NCI-H446 (cell line): ENCODE data around the gene AGO3.

ENCODE experiments used
- DNase-seq, 2 experiments: peaks; one replicate each; lab custom pipeline; 2025; lab: John Stamatoyannopoulos, UW

AGO3 gene

GRCh38 chr1:36083635-36084496, 153.0 kb downstream of the AGO3 start, which contains the start of gene TEKT2:
TEKT2 (plus strand) TSS chr1:36084094; CDS start chr1:36084922, 828 bp downstream.
- no peak for DNase-seq

DNA sequence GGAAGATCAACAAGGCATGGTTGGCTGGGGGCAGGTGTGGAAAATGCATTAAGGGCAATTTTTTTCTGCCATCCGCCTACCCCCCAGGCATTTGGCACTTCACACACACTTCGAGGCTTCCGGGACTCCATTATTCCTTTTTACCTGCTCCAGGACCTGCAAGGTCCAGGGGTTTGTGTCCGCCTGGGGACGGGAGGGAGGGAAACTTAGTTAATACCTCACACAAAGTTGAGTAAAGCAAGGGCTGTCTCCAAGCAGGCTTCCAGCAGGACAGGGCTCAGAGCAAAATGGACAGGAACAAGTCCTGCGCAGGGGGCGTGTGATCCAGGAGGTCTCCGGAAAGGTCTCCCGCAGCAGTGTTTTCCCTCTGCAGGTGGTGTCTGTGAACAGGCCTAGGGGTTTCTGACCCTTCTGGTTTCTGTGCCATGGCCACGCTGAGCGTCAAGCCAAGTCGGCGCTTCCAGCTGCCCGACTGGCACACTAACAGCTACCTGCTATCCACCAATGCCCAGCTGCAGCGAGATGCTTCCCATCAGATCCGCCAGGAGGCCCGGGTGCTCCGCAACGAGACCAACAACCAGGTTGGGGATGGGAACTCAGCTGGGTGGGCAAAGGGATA, 153.7 kb downstream of the AGO3 start:
- no peak for DNase-seq

- DNase-seq, result no peak
These were observed 154.2 kb downstream of the AGO3 start for GRCh38 chr1:36085126-36085525.

DNA sequence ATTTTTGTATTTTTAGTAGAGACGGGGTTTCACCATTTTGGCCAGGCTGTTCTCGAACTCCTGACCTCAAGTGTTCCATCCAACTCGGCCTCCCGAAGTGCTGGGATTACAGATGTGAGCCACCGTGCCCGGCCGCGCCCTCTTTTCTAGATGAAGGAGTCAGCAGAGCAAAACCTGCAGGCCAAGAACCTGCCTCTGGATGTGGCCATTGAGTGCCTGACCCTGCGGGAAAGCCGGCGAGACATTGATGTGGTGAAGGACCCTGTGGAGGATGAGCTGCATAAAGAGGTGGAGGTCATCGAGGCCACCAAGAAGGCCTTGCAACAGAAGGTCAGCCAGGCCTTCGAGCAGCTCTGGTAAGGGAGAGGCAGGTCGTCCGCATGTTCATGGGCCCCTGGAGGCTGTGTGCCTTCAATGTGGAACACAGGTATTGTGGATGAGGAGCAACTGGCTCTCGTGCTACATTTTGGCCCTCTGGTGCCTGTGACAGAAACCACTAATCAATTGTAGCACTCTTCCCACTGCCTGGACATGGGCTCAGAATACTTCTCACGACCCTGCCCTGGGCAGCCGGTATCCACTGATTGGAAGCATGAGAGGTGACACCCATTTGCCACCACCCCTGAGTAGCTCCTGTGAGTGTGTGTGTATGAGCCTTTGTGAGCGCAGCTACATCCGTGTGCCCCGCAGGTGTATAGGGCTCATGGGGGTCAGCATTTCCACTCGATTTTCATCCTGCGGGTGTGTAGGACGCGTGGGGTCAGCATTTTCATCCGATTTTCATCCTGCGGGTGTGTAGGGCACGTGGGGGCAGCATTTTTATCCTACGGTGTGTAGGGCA, 155.0 kb downstream of the AGO3 start:
- DNase-seq, result no peak

- no peak for DNase-seq
These were observed 155.8 kb downstream of the AGO3 start for GRCh38 chr1:36086529-36087232.

GRCh38 chr1:36087233-36088123, 156.6 kb downstream of the AGO3 start:
- no peak for DNase-seq

DNA sequence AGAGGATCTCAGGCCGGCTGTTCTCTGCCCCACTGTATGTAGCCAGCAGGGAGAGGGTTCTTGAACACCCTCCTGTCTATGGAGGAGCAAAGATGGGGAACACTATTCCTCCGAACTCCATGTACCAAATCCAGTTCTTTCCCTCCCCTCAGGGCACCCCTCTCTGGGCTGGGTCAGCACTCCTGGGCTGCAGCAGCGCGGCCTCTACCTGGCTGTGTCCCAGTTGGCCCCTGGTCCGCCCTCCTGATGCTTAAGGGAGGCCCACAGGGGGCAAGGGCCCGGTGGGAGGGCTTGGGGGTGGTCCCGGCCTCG, 157.3 kb downstream of the AGO3 start:
- no peak for DNase-seq

DNA sequence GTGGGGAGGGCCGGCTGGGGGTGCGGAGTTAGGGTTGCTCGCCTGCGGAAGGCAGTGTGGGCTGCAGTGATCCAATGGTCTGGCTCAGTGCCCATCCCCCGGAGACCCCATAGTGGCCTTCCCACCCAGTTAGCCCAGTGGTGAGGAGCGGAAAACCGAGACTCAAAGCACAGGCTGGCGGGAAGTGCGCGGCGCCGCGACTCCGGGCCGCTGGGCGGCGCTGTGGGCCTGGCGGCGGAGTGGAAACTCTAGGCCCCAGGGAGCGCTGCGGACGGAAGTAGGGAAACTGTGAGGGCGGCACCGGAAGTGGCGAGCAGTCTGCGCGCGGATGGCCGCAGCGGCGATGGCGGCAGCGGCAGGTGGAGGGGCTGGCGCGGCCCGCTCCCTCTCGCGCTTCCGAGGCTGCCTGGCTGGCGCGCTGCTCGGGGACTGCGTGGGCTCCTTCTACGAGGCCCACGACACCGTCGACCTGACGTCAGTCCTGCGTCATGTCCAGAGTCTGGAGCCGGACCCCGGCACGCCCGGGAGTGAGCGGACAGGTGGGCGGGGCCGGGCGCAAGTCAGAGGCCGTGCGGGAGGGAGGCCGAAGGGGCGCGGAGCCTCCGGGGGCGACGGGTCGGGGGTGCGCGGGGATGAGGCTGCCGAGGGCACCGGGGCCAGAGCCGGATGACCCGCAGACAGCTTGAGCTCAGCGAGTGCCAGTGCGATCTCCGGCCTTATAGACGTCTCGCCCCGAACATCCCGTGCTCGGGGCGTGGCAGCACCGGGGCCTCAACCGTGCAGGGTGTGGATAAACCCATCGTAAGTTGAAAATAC, 157.9 kb downstream of the AGO3 start, which contains the start of gene ADPRS:
Gene ADPRS, plus strand, starts transcription at position 316 of the 816 bp plus-strand sequence. Its CDS starts 13 bp downstream, at position 329.
- peak; percentile 77 to 93 for DNase-seq

- DNase-seq, result no peak
These were observed 158.7 kb downstream of the AGO3 start for GRCh38 chr1:36089393-36090121.

- DNase-seq, result no peak
These were observed 160.2 kb downstream of the AGO3 start for GRCh38 chr1:36091141-36091540.

DNA sequence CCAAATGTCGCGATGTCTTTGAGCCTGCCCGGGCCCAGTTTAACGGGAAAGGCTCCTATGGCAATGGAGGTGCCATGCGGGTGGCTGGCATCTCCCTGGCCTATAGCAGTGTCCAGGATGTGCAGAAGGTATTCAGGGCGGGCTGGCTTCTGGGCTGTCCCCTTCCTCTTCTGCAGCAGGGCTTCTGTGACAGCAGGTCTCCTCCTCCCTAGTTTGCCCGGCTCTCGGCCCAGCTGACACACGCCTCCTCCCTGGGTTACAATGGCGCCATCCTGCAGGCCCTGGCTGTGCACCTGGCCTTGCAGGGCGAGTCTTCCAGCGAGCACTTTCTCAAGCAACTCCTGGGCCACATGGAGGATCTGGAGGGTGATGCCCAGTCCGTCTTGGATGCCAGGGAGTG, 160.8 kb downstream of the AGO3 start:
- no peak for DNase-seq

- DNase-seq, result no peak
These were observed 161.4 kb downstream of the AGO3 start for GRCh38 chr1:36092166-36092797.

DNA sequence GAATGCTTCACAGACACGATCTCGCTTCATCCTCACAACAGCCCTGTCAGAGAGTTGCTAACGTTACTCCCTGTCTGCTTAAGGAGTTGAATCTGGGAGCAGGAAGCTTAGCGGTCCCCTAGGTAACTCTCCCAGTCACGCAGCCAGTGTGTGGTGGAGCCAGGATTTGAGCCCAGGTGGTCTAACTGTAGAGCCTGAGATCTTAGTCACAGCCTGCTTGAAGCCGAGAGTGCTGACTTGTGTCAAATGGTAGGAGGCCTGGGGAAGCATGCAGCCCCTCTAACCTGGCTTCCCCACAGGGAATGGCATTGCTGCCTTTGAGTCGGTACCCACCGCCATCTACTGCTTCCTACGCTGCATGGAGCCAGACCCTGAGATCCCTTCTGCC, 161.9 kb downstream of the AGO3 start:
- DNase-seq, result no peak

GRCh38 chr1:36093226-36093625, 162.3 kb downstream of the AGO3 start:
- DNase-seq, result peak in 1 of 2 experiments; percentile 75

DNA sequence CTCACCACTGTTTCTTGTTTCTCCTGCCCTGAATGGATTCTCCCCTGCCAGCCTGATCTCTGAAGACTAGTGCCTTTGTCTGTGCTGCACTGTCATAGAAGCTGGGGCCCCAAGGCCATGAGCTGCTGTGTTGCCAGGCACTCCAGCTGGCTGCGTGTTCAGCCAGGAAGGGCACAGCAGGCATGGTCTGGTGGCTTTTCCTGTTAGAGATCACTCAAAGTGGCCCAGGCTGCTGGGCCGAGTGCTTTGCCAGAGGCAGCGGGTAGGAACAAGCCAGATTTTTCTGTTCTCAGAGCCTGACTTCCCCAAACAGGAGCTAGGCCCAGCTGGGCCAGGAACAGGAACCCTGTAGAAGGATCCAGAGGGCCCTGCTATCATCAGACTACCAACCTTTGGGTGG, 163.0 kb downstream of the AGO3 start:
- peak; percentile 30 to 73 for DNase-seq

DNA sequence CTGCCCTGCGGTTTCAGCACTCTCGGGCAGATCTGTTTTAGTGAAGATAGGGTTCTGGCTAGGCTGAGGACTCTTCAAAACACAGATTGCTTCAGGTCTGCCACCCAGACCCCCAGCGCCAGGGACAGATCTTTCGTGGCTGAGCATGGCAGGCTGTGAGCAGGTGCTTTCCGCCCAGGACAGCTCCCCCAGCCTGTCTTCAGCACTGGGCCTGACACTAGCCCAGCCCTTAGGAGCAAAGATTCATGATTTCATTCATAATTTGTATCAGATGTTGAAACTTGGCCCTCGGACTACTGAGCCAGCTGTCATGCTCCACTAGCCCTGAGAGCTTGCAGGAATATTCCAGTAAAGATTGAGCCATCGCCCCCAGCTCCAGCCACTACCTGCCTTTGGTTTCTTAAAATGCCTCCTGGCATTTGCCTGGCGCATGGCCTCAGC, 163.7 kb downstream of the AGO3 start:
- peak in 1 of 2 experiments; percentile 68 for DNase-seq

DNA sequence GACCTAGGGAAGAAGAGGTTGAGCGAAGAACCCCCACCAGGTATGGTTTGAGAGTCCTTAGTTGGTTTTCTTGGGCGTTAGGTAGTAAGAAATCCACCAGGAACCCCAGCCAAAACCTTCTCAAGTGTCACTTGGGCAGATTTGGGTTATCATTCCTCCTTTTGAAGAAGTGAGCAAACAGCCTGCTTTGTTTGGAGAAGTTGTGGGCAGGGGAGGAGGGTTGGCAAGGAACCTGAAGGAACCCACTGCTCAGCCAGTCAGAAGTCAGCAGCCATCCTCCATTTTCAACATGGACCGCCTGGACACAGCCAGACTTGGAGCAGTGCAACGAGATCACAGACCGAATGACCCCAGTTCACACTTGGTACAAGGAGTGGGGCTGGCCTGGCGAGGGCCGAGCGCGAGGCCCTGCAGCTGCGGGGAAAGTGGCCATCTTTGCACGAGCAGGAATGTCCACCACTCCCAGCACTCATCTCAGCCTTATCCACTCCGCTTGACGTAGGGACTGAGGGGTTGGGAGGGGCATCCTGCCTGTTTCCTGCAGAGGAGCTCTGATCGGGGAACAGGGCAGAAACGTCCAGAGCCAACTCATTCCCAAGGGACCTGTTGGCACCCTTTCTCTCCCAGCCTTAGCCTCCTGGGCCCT, 165.0 kb downstream of the AGO3 start:
- DNase-seq, result no peak
